Spleen (tissue), 11 donors: ENCODE measurements around the gene CNIH1. TPM values are rescaled to one million over a fixed set of nuclear protein-coding genes. Genes with fewer than 3 reads are reported as not detected.

Source experiments
- DNase-seq: peaks from one replicate; pipeline ENCODE4 v3.0.0-alpha.2; 2020
- H3K27ac ChIP-seq, 8 donors: fragments of 200-600 bp; sonication (generic) in 7 of 8; 1 replicate in 4 of 8; 2 replicates in 4 of 8; pipeline versions ENCODE4 v1.5.0 to v1.8.0; 2016 to 2021; ENCODE audit warnings: inconsistent platforms in 4 of 8, mild to moderate bottlenecking in 4 of 8, moderate library complexity in 1 of 8
- H3K27me3 ChIP-seq, 7 donors: fragments of 200-600 bp; sonication (generic) in 6 of 7; replicated peaks in 1 of 7; 1 replicate in 4 of 7; 2 replicates in 3 of 7; pipeline versions ENCODE4 v1.5.0 to v1.8.0; 2016 to 2021; ENCODE audit warnings: inconsistent platforms in 3 of 7, mild to moderate bottlenecking in 1 of 7
- H3K36me3 ChIP-seq, 6 donors: fragments of 200-600 bp; sonication (generic) in 5 of 6; 1 replicate in 4 of 6; 2 replicates in 2 of 6; pipeline versions ENCODE4 v1.5.0 to v1.8.0; 2016 to 2021; ENCODE audit warnings: inconsistent platforms in 2 of 6
- H3K4me1 ChIP-seq, 6 donors: fragments of 200-600 bp; sonication (generic) in 5 of 6; 1 replicate in 3 of 6; 2 replicates in 3 of 6; pipeline versions ENCODE4 v1.5.0 to v1.8.0; 2016 to 2021; ENCODE audit warnings: inconsistent platforms in 3 of 6
- H3K4me3 ChIP-seq, 8 donors: fragments of 200-600 bp; sonication (generic) in 7 of 8; 1 replicate in 4 of 8; 2 replicates in 4 of 8; pipeline versions ENCODE4 v1.5.0 to v1.8.0; 2016 to 2021; ENCODE audit warnings: inconsistent platforms in 4 of 8, mild to moderate bottlenecking in 4 of 8, moderate library complexity in 2 of 8
- H3K9me3 ChIP-seq, 8 donors: fragments of 200-600 bp; sonication (generic) in 7 of 8; 1 replicate in 4 of 8; 2 replicates in 4 of 8; pipeline versions ENCODE4 v1.5.0 to v1.8.0; 2016 to 2021; ENCODE audit warnings: inconsistent platforms in 4 of 8
- POLR2A ChIP-seq, 3 donors: fragments of 450-650 bp; IDR thresholded peaks; one replicate each; pipeline ENCODE4 v1.5.1; 2017; ENCODE audit warnings: antibody characterized with exemption in 3 of 3, mild to moderate bottlenecking in 1 of 3
- POLR2AphosphoS5 ChIP-seq, 3 donors: sonication (generic); formaldehyde crosslinking; IDR thresholded peaks; one replicate each; pipeline ENCODE4 v1.5.1; 2017; ENCODE audit warnings: antibody characterized with exemption in 3 of 3
- WGBS, 5 donors: extraction: QIAGEN DNeasy Blood & Tissue Kit in 3 of 5; methylation state at CpG; one replicate each; pipeline versions ENCODE4 v1.1.5 to v1.1.7; 2013 to 2018; 5-methylcytosine and 5-hydroxymethylcytosine counted together
- intact Hi-C: fragments of 100-400 bp; cut with DNase I; formaldehyde crosslinking; loops from one replicate; pipeline ENCODE4 v1.15.0; 2023; ENCODE audit warnings: low total_unique reads
- polyA plus RNA-seq, 3 donors: library from polyadenylated mRNA; stranded (reverse); fragments of 200-250 nt; gene quantifications; one replicate each; pipeline ENCODE4 v1.2.1, GENCODE V29; 2013
- total RNA-seq, 7 donors: library from RNA; depleted of rRNA in 3 of 7; stranded (reverse); fragments of >200 nt in 3 of 7; fragmentation: NEBNext Ultra II Directional in 4 of 7; extraction: Animal tissue kit (Norgen Biotek cat#: 25700) in 4 of 7; gene quantifications; one replicate each; pipeline versions ENCODE4 v1.1.0 to v1.2.1, GENCODE V29; 2016 to 2021
- TF ChIP-seq, protein P1 (sequence below), 11 experiments: fragments of 200-600 bp in 7 of 11; fragments of 450-650 bp in 4 of 11; sonication (generic) in 4 of 11; IDR thresholded peaks in 8 of 11; conservative IDR thresholded peaks in 3 of 11; 1 replicate in 7 of 11; 2 replicates in 4 of 11; pipeline versions ENCODE4 v1.4.0 to v1.8.0; 2016 to 2021; ENCODE audit warnings: antibody characterized with exemption in 11 of 11, inconsistent platforms in 4 of 11, mild to moderate bottlenecking in 1 of 11
- donor health status: healthy with polysubstance abuse.
- donor health status: DM: no; HTN: no; CAD: no; lungs with moderate emphysema.
- donor health status: DM: no; HTN: no; CAD: no.
- donor health status: Bipolar disorder and iron deficiency.
- donor health status: healthy.
- donor health status: DM: no; HTN: no; CAD: no.
- donor health status: DM: yes; HTN: yes; CAD: no.

The CNIH1 gene
- total and polyA plus RNA-seq, 10 donors: 35.0 to 105 (median 47.0) TPM

- H3K27ac ChIP-seq: no peak overlapping the region
- no peak overlapping the region for H3K4me3 ChIP-seq
- TF ChIP-seq POLR2AphosphoS5 (IDR thresholded peaks at IDR 0.05): no peak
- no peak for TF ChIP-seq POLR2A (IDR thresholded peaks at IDR 0.05)
- TF ChIP-seq, protein P1, sequence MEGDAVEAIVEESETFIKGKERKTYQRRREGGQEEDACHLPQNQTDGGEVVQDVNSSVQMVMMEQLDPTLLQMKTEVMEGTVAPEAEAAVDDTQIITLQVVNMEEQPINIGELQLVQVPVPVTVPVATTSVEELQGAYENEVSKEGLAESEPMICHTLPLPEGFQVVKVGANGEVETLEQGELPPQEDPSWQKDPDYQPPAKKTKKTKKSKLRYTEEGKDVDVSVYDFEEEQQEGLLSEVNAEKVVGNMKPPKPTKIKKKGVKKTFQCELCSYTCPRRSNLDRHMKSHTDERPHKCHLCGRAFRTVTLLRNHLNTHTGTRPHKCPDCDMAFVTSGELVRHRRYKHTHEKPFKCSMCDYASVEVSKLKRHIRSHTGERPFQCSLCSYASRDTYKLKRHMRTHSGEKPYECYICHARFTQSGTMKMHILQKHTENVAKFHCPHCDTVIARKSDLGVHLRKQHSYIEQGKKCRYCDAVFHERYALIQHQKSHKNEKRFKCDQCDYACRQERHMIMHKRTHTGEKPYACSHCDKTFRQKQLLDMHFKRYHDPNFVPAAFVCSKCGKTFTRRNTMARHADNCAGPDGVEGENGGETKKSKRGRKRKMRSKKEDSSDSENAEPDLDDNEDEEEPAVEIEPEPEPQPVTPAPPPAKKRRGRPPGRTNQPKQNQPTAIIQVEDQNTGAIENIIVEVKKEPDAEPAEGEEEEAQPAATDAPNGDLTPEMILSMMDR (IDR thresholded peaks at IDR 0.05 in 8 of 11, conservative IDR thresholded peaks at IDR 0.05 in 3 of 11): no peak
- no peaks in the 10 kb centered on the region for H3K27me3 ChIP-seq
- WGBS, 5 donors: 71 to 97% (median 91%) methylated on average over 2 of the region's 2 CpGs
- no peak for DNase-seq
- H3K9me3 ChIP-seq: no peaks in the 10 kb centered on the region
- peaks cover 3 to 82% (median 43%) of the 10 kb centered on the region in 6 donors for H3K36me3 ChIP-seq
- intact Hi-C loops: no loop called here
- no peaks in the 10 kb centered on the region for H3K4me1 ChIP-seq
These were observed 16.1 kb downstream of the CNIH1 start for GRCh38 chr14:54425068-54425467.

GRCh38 chr14:54424479-54424901, 16.7 kb downstream of the CNIH1 start:
- Histone ChIP-seq H3K27me3 (no peaks in the 10 kb centered on the region), H3K9me3 (no peaks in the 10 kb centered on the region), H3K4me1 (no peaks in the 10 kb centered on the region), H3K4me3 (no peak overlapping the region), H3K36me3 (peaks cover 0 to 76% (median 38%) of the 10 kb centered on the region in 6 donors), H3K27ac (no peak overlapping the region)
- WGBS, 5 donors: 92 to 96% (median 94%) methylated on average over 4 of the region's 4 CpGs
- TF ChIP-seq POLR2AphosphoS5 (IDR thresholded peaks at IDR 0.05): no peak
- TF ChIP-seq, protein P1 (IDR thresholded peaks at IDR 0.05 in 8 of 11, conservative IDR thresholded peaks at IDR 0.05 in 3 of 11): no peak
- no peak for TF ChIP-seq POLR2A (IDR thresholded peaks at IDR 0.05)
- no peak for DNase-seq
- intact Hi-C loops: no loop called here

DNA sequence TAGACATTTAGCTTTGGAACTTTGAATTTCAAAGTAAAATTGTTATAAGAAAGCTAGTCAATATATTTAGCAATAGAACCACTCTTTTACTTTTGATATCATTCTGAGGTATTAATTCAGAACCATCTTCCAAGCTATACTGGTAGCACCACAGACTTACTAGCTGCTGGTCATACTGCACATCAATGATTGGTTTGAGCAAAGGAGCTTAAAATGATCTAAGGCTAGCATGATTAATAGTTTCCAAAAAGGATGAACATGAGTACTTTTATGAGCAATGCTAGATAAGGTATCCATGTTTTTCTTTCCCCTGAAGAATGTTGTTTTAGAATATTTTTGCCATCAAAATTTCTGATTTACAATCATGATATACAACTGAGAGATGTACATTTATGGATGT, 17.2 kb downstream of the CNIH1 start:
- Histone ChIP-seq H3K4me1 (no peaks in the 10 kb centered on the region), H3K27me3 (no peaks in the 10 kb centered on the region), H3K4me3 (no peak overlapping the region), H3K9me3 (no peaks in the 10 kb centered on the region), H3K36me3 (peaks cover 0 to 71% (median 33%) of the 10 kb centered on the region in 6 donors), H3K27ac (no peak overlapping the region)
- intact Hi-C loops: no loop called here
- no peak for DNase-seq
- TF ChIP-seq POLR2AphosphoS5 (IDR thresholded peaks at IDR 0.05): no peak
- TF ChIP-seq, protein P1 (IDR thresholded peaks at IDR 0.05 in 8 of 11, conservative IDR thresholded peaks at IDR 0.05 in 3 of 11): no peak
- TF ChIP-seq POLR2A (IDR thresholded peaks at IDR 0.05): no peak

DNA sequence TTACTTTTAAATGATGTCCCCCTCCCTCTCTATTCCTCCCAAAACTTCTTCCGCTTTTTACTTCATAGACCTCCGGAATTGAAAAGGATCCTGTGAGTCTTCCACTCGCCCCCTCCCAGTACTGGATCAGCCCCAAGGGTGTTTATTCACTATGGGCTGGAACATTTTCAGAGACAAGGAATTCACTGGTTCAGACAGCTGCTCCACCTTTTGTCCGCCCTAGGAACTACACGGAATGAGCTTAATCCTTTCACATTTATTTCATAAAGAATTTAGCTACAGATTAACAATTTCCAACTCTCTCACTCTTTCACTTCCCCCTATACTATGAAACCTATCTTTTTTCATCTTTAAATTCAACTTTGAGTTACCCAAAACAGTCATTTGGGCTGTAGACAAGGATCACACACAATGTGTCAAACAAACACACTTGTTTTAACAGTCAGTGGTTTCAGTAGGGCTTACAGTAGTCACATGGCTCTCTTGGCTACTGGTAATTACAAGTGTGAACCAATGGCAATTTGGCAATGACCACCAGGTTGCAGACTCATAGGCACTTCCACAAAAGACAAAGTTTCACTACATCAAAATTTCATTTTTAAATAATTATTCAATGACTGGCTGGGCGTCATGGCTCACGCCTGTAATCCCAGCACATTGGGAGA, 20.6 kb downstream of the CNIH1 start:
- Histone ChIP-seq H3K36me3 (peaks cover 0 to 37% (median 8%) of the 10 kb centered on the region in 6 donors), H3K27ac (no peak overlapping the region), H3K4me3 (no peak overlapping the region), H3K27me3 (no peaks in the 10 kb centered on the region), H3K9me3 (no peaks in the 10 kb centered on the region), H3K4me1 (no peaks in the 10 kb centered on the region)
- no peak for TF ChIP-seq POLR2AphosphoS5 (IDR thresholded peaks at IDR 0.05)
- TF ChIP-seq, protein P1 (IDR thresholded peaks at IDR 0.05 in 8 of 11, conservative IDR thresholded peaks at IDR 0.05 in 3 of 11): peak in 5 of 11 experiments; percentile 7 to 34 (median 25)
- intact Hi-C loops: no loop called here
- 63 to 69% (median 68%) methylated on average over 7 of the region's 7 CpGs for WGBS, 5 donors
- no peak for DNase-seq
